WTC11 (cell line): ENCODE data around the gene HOXA1. TPM values are rescaled to one million over a fixed set of nuclear protein-coding genes. Genes with fewer than 3 reads are reported as not detected.

Experiments
- ATAC-seq: fragments of 200-7000 bp; cut with Tn5 transposase; 2 replicates; pipeline ENCODE4 v1.10.0; 2021; ENCODE audit warnings: mild to moderate bottlenecking, moderate library complexity
- CTCF ChIA-PET: fragments of 300-600 bp; sonication (Branson Sonifier 250); formaldehyde crosslinking; loops from one replicate; lab custom pipeline; 2021; ENCODE audit warnings: antibody characterized with exemption; lab: Charles Lee
- POLR2A ChIA-PET: fragments of 350-600 bp; sonication (Branson Sonifier 250); formaldehyde crosslinking; loops from one replicate; lab custom pipeline; 2021; ENCODE audit warnings: antibody characterized with exemption; lab: Charles Lee
- DNase-seq: peaks from one replicate; pipeline ENCODE4 v3.0.0; 2021; ENCODE audit warnings: low spot score
- H3K27ac Mint-ChIP-seq: 2 replicates; pipeline ENCODE4 v1.8.0; 2021; ENCODE audit warnings: mixed read lengths
- H3K27me3 Mint-ChIP-seq: 2 replicates; pipeline ENCODE4 v1.8.0; 2021; ENCODE audit warnings: low read depth, mild to moderate bottlenecking, moderate library complexity, mixed read lengths
- H3K36me3 Mint-ChIP-seq: 2 replicates; pipeline ENCODE4 v1.8.0; 2021; ENCODE audit warnings: mixed read lengths
- H3K4me1 Mint-ChIP-seq: 2 replicates; pipeline ENCODE4 v1.8.0; 2022; ENCODE audit warnings: mixed read lengths
- H3K4me3 Mint-ChIP-seq: 2 replicates; pipeline ENCODE4 v1.8.0; 2021; ENCODE audit warnings: mild to moderate bottlenecking, moderate library complexity, mixed read lengths
- H3K9me3 Mint-ChIP-seq: 2 replicates; pipeline ENCODE4 v1.8.0; 2021; ENCODE audit warnings: mixed read lengths
- ATF1 ChIP-seq: sonication (generic); formaldehyde crosslinking; IDR thresholded peaks from 2 replicates; pipeline ENCODE4 v1.8.1; 2023; ENCODE audit warnings: mild to moderate bottlenecking, moderate library complexity, missing genetic modification reagents
- ELF4 ChIP-seq: sonication (generic); formaldehyde crosslinking; IDR thresholded peaks from 2 replicates; pipeline ENCODE4 v1.8.1; 2022; ENCODE audit warnings: low read depth, mild to moderate bottlenecking, moderate library complexity, missing genetic modification reagents
- ESRRA ChIP-seq: sonication (generic); formaldehyde crosslinking; IDR thresholded peaks from 2 replicates; pipeline ENCODE4 v1.8.1; 2022; ENCODE audit warnings: mild to moderate bottlenecking, missing genetic modification reagents, borderline replicate concordance
- GABPB1 ChIP-seq: sonication (generic); formaldehyde crosslinking; IDR thresholded peaks from 2 replicates; pipeline ENCODE4 v1.8.1; 2023; ENCODE audit warnings: mild to moderate bottlenecking, missing genetic modification reagents
- HMGA2 ChIP-seq: fragments of 250-450 bp; sonication (Bioruptor Pico); IDR thresholded peaks from 2 replicates; pipeline ENCODE4 v1.4.0; 2021; ENCODE audit warnings: mild to moderate bottlenecking, moderate library complexity
- JAZF1 ChIP-seq: fragments of 250-450 bp; sonication (Bioruptor Pico); IDR thresholded peaks from 2 replicates; pipeline ENCODE4 v1.9.0; 2021; ENCODE audit warnings: moderate library complexity, mild to moderate bottlenecking, inconsistent platforms
- MXD4 ChIP-seq: fragments of 250-450 bp; sonication (Bioruptor Pico); IDR thresholded peaks from 2 replicates; pipeline ENCODE4 v1.8.0; 2021; ENCODE audit warnings: mild to moderate bottlenecking, moderate library complexity, borderline replicate concordance
- NR1H2 ChIP-seq: sonication (generic); formaldehyde crosslinking; IDR thresholded peaks from 2 replicates; pipeline ENCODE4 v1.9.0; 2021; ENCODE audit warnings: mild to moderate bottlenecking, moderate library complexity, missing genetic modification reagents
- NR3C1 ChIP-seq: sonication (generic); formaldehyde crosslinking; conservative IDR thresholded peaks from 2 replicates; pipeline ENCODE4 v1.8.1; 2023; ENCODE audit warnings: low read depth, mild to moderate bottlenecking, missing genetic modification reagents
- OVOL2 ChIP-seq: fragments of 250-450 bp; sonication (Bioruptor Pico); IDR thresholded peaks from 2 replicates; pipeline ENCODE4 v1.9.0; 2021; ENCODE audit warnings: mild to moderate bottlenecking, borderline replicate concordance
- PRDM15 ChIP-seq: sonication (generic); formaldehyde crosslinking; IDR thresholded peaks from 2 replicates; pipeline ENCODE4 v1.8.0; 2022; ENCODE audit warnings: missing genetic modification reagents
- SMAD4 ChIP-seq: sonication (generic); formaldehyde crosslinking; IDR thresholded peaks from 2 replicates; pipeline ENCODE4 v1.8.0; 2022; ENCODE audit warnings: mild to moderate bottlenecking, missing genetic modification reagents
- TEAD1 ChIP-seq: sonication (generic); formaldehyde crosslinking; IDR thresholded peaks from 2 replicates; pipeline ENCODE4 v1.8.0; 2022; ENCODE audit warnings: mild to moderate bottlenecking, missing genetic modification reagents
- TEAD4 ChIP-seq: sonication (generic); formaldehyde crosslinking; IDR thresholded peaks from 2 replicates; pipeline ENCODE4 v1.8.0; 2022; ENCODE audit warnings: mild to moderate bottlenecking, missing genetic modification reagents
- ZBTB43 ChIP-seq: sonication (generic); formaldehyde crosslinking; IDR thresholded peaks from 2 replicates; pipeline ENCODE4 v1.8.1; 2023; ENCODE audit warnings: mild to moderate bottlenecking, missing genetic modification reagents
- ZNF138 ChIP-seq: sonication (generic); formaldehyde crosslinking; conservative IDR thresholded peaks from 2 replicates; pipeline ENCODE4 v1.8.1; 2022; ENCODE audit warnings: mild to moderate bottlenecking, moderate library complexity, missing genetic modification reagents
- ZNF219 ChIP-seq: sonication (generic); formaldehyde crosslinking; IDR thresholded peaks from 2 replicates; pipeline ENCODE4 v1.8.0; 2023; ENCODE audit warnings: missing genetic modification reagents, mild to moderate bottlenecking, borderline replicate concordance
- ZNF232 ChIP-seq: sonication (generic); formaldehyde crosslinking; IDR thresholded peaks from 2 replicates; pipeline ENCODE4 v1.8.0; 2022; ENCODE audit warnings: mild to moderate bottlenecking, missing genetic modification reagents
- ZNF317 ChIP-seq: sonication (generic); formaldehyde crosslinking; IDR thresholded peaks from 2 replicates; pipeline ENCODE4 v1.8.1; 2023; ENCODE audit warnings: low read depth, mild to moderate bottlenecking, moderate library complexity, missing genetic modification reagents, borderline replicate concordance
- total RNA-seq: library from RNA; stranded (reverse); gene quantifications from 3 replicates; pipeline ENCODE4 v1.2.3, GENCODE V29; 2021
- TF ChIP-seq, protein P1 (sequence below): sonication (generic); formaldehyde crosslinking; IDR thresholded peaks from 2 replicates; pipeline ENCODE4 v1.8.1; 2022; ENCODE audit warnings: mild to moderate bottlenecking, missing genetic modification reagents, moderate library complexity, borderline replicate concordance
- TF ChIP-seq, protein P2 (sequence below): sonication (generic); formaldehyde crosslinking; IDR thresholded peaks from 2 replicates; pipeline ENCODE4 v1.8.1; 2022; ENCODE audit warnings: mild to moderate bottlenecking, moderate library complexity, missing genetic modification reagents
- TF ChIP-seq, protein P3 (sequence below): sonication (generic); formaldehyde crosslinking; IDR thresholded peaks from 2 replicates; pipeline ENCODE4 v1.8.0; 2022; ENCODE audit warnings: mild to moderate bottlenecking, missing genetic modification reagents

HOXA1 gene
- total RNA-seq, 1 experiment from 2014 or later: not detected

DNA sequence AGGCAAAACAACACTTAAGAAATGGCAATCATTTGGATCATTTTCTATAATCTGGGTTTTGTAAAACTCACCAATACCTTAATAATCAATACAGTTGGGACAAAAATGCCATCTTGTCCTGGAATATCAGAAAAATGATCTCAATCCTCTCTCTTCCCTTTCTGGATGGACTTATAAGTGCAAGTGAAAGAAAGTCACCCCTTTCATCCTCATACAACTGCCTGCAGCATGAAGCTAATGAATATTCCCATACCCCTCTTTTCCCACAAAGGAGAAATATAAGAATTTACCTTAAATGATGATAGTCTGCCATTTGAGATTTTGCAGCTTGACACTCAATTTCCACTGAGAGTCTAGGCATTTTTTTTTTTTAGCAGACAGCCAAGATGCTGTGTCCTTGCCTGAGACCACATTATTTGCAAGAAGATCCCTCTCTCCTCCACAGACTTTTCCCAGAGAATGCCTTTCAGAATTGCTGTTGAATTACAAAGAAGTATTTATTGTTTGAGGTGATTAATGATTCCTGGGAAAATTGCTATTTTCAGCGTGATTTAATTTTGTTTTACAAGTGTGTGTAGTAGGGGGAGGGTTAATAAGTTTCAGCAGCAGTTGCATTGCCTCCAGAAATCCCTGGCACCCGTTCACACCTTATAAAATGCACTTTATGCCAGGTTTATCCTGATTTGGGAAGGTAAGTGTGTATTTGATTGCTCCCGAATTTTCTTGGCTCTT, 31.0 kb upstream of the HOXA1 start:
- Mint-ChIP-seq H3K36me3 (no peaks in the 10 kb centered on the region), H3K4me1 (peaks cover 17% of the 10 kb centered on the region), H3K4me3 (no peak overlapping the region), H3K9me3 (no peaks in the 10 kb centered on the region), H3K27me3 (peaks cover 96% of the 10 kb centered on the region), H3K27ac (no peak overlapping the region)
- POLR2A ChIA-PET: no interaction called here
- TF ChIP-seq HMGA2 (no peak), ZBTB43 (CRISPR knock-in tag) (no peak), TEAD4 (CRISPR knock-in tag) (no peak), OVOL2 (CRISPR knock-in tag) (no peak), ZNF232 (no peak), NR3C1 (CRISPR knock-in tag) (no peak), SMAD4 (CRISPR knock-in tag) (no peak), ZNF317 (CRISPR knock-in tag) (no peak)
- no peak for DNase-seq
- no peak for ATAC-seq
- CTCF ChIA-PET: no interaction called here

DNA sequence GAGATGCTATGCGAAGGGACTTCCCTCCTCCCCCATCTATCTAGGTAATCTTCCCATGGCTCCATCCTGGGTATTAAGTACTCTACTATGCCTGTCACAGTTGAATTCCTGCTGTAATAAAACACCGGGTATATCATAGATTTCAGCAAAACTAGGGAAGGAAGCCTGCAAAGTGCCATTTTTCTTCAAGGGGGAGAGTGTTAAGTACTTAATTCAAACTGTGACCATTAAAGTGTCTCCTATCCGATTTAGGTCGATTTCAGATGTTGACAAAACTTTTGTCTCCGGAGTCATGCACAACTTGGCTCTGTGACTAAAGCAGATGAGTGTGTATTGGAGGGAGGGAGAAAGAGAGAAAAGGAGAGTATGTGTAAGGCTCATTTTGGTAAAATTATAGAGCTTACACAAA, 30.2 kb upstream of the HOXA1 start:
- no peak for ATAC-seq
- H3K27me3 Mint-ChIP-seq: peaks cover 96% of the 10 kb centered on the region
- CTCF ChIA-PET: no interaction called here

More for the DNA sequence above, 30.2 kb upstream of the HOXA1 start:
- POLR2A ChIA-PET: no interaction called here
- TF ChIP-seq TEAD1 (CRISPR knock-in tag): no peak
- TF ChIP-seq, protein P1, sequence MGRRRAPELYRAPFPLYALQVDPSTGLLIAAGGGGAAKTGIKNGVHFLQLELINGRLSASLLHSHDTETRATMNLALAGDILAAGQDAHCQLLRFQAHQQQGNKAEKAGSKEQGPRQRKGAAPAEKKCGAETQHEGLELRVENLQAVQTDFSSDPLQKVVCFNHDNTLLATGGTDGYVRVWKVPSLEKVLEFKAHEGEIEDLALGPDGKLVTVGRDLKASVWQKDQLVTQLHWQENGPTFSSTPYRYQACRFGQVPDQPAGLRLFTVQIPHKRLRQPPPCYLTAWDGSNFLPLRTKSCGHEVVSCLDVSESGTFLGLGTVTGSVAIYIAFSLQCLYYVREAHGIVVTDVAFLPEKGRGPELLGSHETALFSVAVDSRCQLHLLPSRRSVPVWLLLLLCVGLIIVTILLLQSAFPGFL (CRISPR knock-in tag): no peak
- no peak for TF ChIP-seq ZNF219 (CRISPR knock-in tag)
- TF ChIP-seq PRDM15 (CRISPR knock-in tag): no peak
- TF ChIP-seq, protein P2, sequence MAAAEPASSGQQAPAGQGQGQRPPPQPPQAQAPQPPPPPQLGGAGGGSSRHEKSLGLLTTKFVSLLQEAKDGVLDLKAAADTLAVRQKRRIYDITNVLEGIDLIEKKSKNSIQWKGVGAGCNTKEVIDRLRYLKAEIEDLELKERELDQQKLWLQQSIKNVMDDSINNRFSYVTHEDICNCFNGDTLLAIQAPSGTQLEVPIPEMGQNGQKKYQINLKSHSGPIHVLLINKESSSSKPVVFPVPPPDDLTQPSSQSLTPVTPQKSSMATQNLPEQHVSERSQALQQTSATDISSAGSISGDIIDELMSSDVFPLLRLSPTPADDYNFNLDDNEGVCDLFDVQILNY: no peak
- no peak for TF ChIP-seq MXD4 (CRISPR knock-in tag)
- TF ChIP-seq JAZF1 (CRISPR knock-in tag): no peak
- TF ChIP-seq ATF1 (CRISPR knock-in tag): no peak
- no peak for TF ChIP-seq NR1H2 (CRISPR knock-in tag)
- TF ChIP-seq ELF4 (CRISPR knock-in tag): no peak
- no peak for TF ChIP-seq GABPB1 (CRISPR knock-in tag)
- TF ChIP-seq, protein P3, sequence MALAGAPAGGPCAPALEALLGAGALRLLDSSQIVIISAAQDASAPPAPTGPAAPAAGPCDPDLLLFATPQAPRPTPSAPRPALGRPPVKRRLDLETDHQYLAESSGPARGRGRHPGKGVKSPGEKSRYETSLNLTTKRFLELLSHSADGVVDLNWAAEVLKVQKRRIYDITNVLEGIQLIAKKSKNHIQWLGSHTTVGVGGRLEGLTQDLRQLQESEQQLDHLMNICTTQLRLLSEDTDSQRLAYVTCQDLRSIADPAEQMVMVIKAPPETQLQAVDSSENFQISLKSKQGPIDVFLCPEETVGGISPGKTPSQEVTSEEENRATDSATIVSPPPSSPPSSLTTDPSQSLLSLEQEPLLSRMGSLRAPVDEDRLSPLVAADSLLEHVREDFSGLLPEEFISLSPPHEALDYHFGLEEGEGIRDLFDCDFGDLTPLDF (CRISPR knock-in tag): no peak
- TF ChIP-seq ZNF138: no peak
- TF ChIP-seq ESRRA (CRISPR knock-in tag): no peak
- Mint-ChIP-seq H3K36me3 (no peaks in the 10 kb centered on the region), H3K4me3 (no peak overlapping the region), H3K9me3 (no peaks in the 10 kb centered on the region), H3K4me1 (peaks cover 12% of the 10 kb centered on the region), H3K27ac (no peak overlapping the region)
- no peak for DNase-seq
